PC-9 (cell line): ENCODE results near the gene NAA15.

Experiments used
- CTCF ChIP-seq: fragments of 200-600 bp; sonication (generic); conservative IDR thresholded peaks from 2 replicates; pipeline ENCODE4 v1.6.1; 2017; ENCODE audit warnings: mixed run types, antibody characterized with exemption, mild to moderate bottlenecking, moderate library complexity
- EZH2 ChIP-seq: fragments of 200-600 bp; sonication (generic); IDR thresholded peaks from 2 replicates; pipeline ENCODE4 v1.8.0; 2017; ENCODE audit warnings: antibody characterized with exemption, low read depth

- TF ChIP-seq CTCF (no peak), EZH2 (no peak)
Measured at GRCh38 chr4:139297001-139297410, 4.3 kb upstream of the NAA15 start.
